K562 (cell line): Measurements from ENCODE around the gene HMCN1. TPM values are rescaled to one million over a fixed set of nuclear protein-coding genes. Genes with fewer than 3 reads are reported as not detected.

Experiments used
- ATAC-seq: fragments of 200-7000 bp; cut with Tn5 transposase; 3 replicates; pipeline ENCODE4 v1.9.1; 2020; ENCODE audit warnings: moderate library complexity
- BruUV-seq: library from RNA; stranded (reverse); fragments of 400-500 nt; replicated peaks from 2 replicates; lab custom pipeline; 2021; lab: Mats Ljungman, UMichigan
- CTCF ChIA-PET: fragments of 300-600 bp; formaldehyde crosslinking; extraction: SDS; loops from one replicate; lab custom pipeline; 2021; ENCODE audit warnings: low intra/inter-chr PET ratio; lab: Yijun Ruan, JAX
- POLR2A ChIA-PET: fragments of 300-600, 350-650 bp; sonication (Branson Sonifier 250); formaldehyde crosslinking; extraction: SDS; loops from one replicate; lab custom pipeline; 2021; ENCODE audit warnings: antibody characterized with exemption, inconsistent platforms; lab: Yijun Ruan, JAX
- DNase-seq, 4 experiments: peaks; one replicate each; pipeline versions ENCODE4 v3.0.0 to v3.0.0-alpha.2; 2011 to 2018; ENCODE audit warnings: low spot score in 3 of 4, mixed read lengths in 3 of 4; ENCODE audit errors: extremely low read depth in 1 of 4
- FAIRE-seq: peaks from 2 replicates; lab custom pipeline; 2011; peaks lifted over from hg19 to GRCh38; lab: Jason Lieb, UNC
- H2AFZ ChIP-seq: 2 replicates; pipeline ENCODE4 v1.6.0; 2011; ENCODE audit warnings: low read depth, low read length, control low read depth, inconsistent platforms
- H3K27ac ChIP-seq: fragments of 200-600 bp; 3 replicates; pipeline ENCODE4 v1.8.0; 2011; ENCODE audit warnings: low read depth, mild to moderate bottlenecking, control low read depth, inconsistent platforms, low read length, moderate library complexity, mixed read lengths; ENCODE audit errors: extremely low read depth
- H3K27me3 ChIP-seq, 2 experiments: fragments of 300-600 bp in 1 of 2; 2 replicates in 1 of 2; 3 replicates in 1 of 2; pipeline versions ENCODE4 v1.6.0 to v1.8.0; 2011; ENCODE audit warnings: inconsistent platforms in 2 of 2, low read length in 2 of 2, mild to moderate bottlenecking in 1 of 2, mixed read lengths in 1 of 2, moderate library complexity in 1 of 2; ENCODE audit not compliant: control insufficient read depth in 2 of 2, insufficient read depth in 2 of 2
- H3K36me3 ChIP-seq: fragments of 300-600 bp; 3 replicates; pipeline ENCODE4 v1.8.0; 2011; ENCODE audit warnings: mild to moderate bottlenecking, low read length, inconsistent platforms; ENCODE audit not compliant: control insufficient read depth, insufficient read depth
- H3K4me1 ChIP-seq, 2 experiments: fragments of 200-600 bp in 1 of 2; replicated peaks in 1 of 2; 2 replicates in 1 of 2; 3 replicates in 1 of 2; pipeline versions ENCODE4 v1.5.1 to v1.8.0; 2011; ENCODE audit warnings: inconsistent platforms in 2 of 2, low read length in 2 of 2, mild to moderate bottlenecking in 1 of 2, mixed read lengths in 1 of 2, moderate library complexity in 1 of 2; ENCODE audit not compliant: control insufficient read depth in 2 of 2, insufficient read depth in 2 of 2
- H3K4me2 ChIP-seq: 2 replicates; pipeline ENCODE4 v1.6.1; 2011; ENCODE audit warnings: low read length, control low read depth, inconsistent platforms, mixed read lengths; ENCODE audit not compliant: insufficient read depth
- H3K4me3 ChIP-seq: fragments of 200-600 bp; sonication (generic), shearing (Covaris generic); 2 replicates; pipeline ENCODE4 v1.5.1; 2016; ENCODE audit warnings: control low read depth, inconsistent platforms
- H3K79me2 ChIP-seq: fragments of 200-600 bp; 3 replicates; pipeline ENCODE4 v1.8.0; 2011; ENCODE audit warnings: low read length, inconsistent platforms; ENCODE audit not compliant: control insufficient read depth, insufficient read depth
- H3K9ac ChIP-seq, 2 experiments: 2 replicates each; pipeline versions ENCODE4 v1.6.0 to v1.6.1; 2011; ENCODE audit warnings: low read depth in 2 of 2, low read length in 2 of 2, control low read depth in 1 of 2, inconsistent platforms in 1 of 2, mild to moderate bottlenecking in 1 of 2, mixed read lengths in 1 of 2; ENCODE audit not compliant: insufficient read depth in 1 of 2
- H3K9me1 ChIP-seq: one replicate; pipeline ENCODE4 v1.6.0; 2011; ENCODE audit warnings: inconsistent platforms, mild to moderate bottlenecking, low read length, moderate library complexity; ENCODE audit not compliant: control insufficient read depth, insufficient read depth
- H3K9me3 ChIP-seq: replicated peaks from 2 replicates; pipeline ENCODE4 v1.5.1; 2011; ENCODE audit warnings: low read depth, low read length, inconsistent platforms; ENCODE audit not compliant: control insufficient read depth, insufficient read depth
- H4K20me1 ChIP-seq: replicated peaks from 2 replicates; pipeline ENCODE4 v1.6.1; 2011; ENCODE audit warnings: low read length, inconsistent platforms, mixed read lengths; ENCODE audit not compliant: control insufficient read depth, insufficient read depth
- CC2D1A ChIP-seq: fragments of 450-650 bp; IDR thresholded peaks from 2 replicates; pipeline ENCODE4 v1.6.1; 2017; ENCODE audit warnings: mild to moderate bottlenecking
- DACH1 ChIP-seq: fragments of 450-650 bp; IDR thresholded peaks from 2 replicates; pipeline ENCODE4 v1.6.1; 2018; ENCODE audit not compliant: partially characterized antibody
- HIVEP1 ChIP-seq: fragments of 250-450 bp; sonication (Bioruptor Pico); IDR thresholded peaks from 2 replicates; pipeline ENCODE4 v1.4.0; 2020; ENCODE audit warnings: mild to moderate bottlenecking
- NFE2L1 ChIP-seq: fragments of 450-650 bp; IDR thresholded peaks from 2 replicates; pipeline ENCODE4 v1.6.1; 2016; ENCODE audit warnings: missing genetic modification characterization, low read depth, mild to moderate bottlenecking, missing compliant biosample characterization, moderate library complexity, borderline replicate concordance
- PHF21A ChIP-seq: fragments of 450-650 bp; IDR thresholded peaks from 2 replicates; pipeline ENCODE4 v1.6.1; 2017; ENCODE audit warnings: low read depth, borderline replicate concordance
- RFX7 ChIP-seq: fragments of 250-450 bp; sonication (Bioruptor Pico); IDR thresholded peaks from 2 replicates; pipeline ENCODE4 v1.5.1; 2021; ENCODE audit warnings: mild to moderate bottlenecking
- TAF15 ChIP-seq: fragments of 200-400 bp; formaldehyde crosslinking; IDR thresholded peaks from 2 replicates; pipeline ENCODE4 v1.6.1; 2017; ENCODE audit warnings: mild to moderate bottlenecking, low read depth, low read length, moderate library complexity
- U2AF1 ChIP-seq: fragments of 200-400 bp; formaldehyde crosslinking; optimal IDR thresholded peaks from 2 replicates; pipeline ENCODE3; 2017; ENCODE audit warnings: mild to moderate bottlenecking, low read depth, low read length, moderate library complexity
- XRCC5 ChIP-seq: fragments of 200-400 bp; formaldehyde crosslinking; IDR thresholded peaks from 2 replicates; pipeline ENCODE4 v1.6.1; 2017; ENCODE audit warnings: low read depth, mild to moderate bottlenecking, low read length
- ZBTB5 ChIP-seq: fragments of 450-650 bp; IDR thresholded peaks from 2 replicates; pipeline ENCODE4 v1.6.1; 2017; ENCODE audit warnings: antibody characterized with exemption
- ZNF354B ChIP-seq: fragments of 250-450 bp; sonication (Bioruptor Pico); IDR thresholded peaks from 2 replicates; pipeline ENCODE4 v1.4.0; 2020
- ZNF668 ChIP-seq: fragments of 250-450 bp; sonication (Bioruptor Pico); IDR thresholded peaks from 2 replicates; pipeline ENCODE4 v1.8.0; 2022; ENCODE audit warnings: mild to moderate bottlenecking, inconsistent platforms
- ZNF707 ChIP-seq: fragments of 250-450 bp; sonication (Bioruptor Pico); conservative IDR thresholded peaks from 2 replicates; pipeline ENCODE4 v1.8.0; 2022; ENCODE audit warnings: inconsistent platforms, mild to moderate bottlenecking, moderate library complexity
- ZSCAN29 ChIP-seq: fragments of 450-650 bp; IDR thresholded peaks from 2 replicates; pipeline ENCODE4 v1.6.1; 2017
- WGBS: fragments of 100-300 bp; shearing (Covaris generic); methylation state at CpG from one replicate; pipeline ENCODE4 v1.1.6; 2016; ENCODE audit warnings: low coverage, mixed read lengths; ENCODE audit not compliant: insufficient coverage; ENCODE audit errors: missing lambda C conversion rate; 5-methylcytosine and 5-hydroxymethylcytosine counted together
- in situ Hi-C: fragments of 300-500 bp; cut with MboI; formaldehyde crosslinking; loops from 4 replicates; pipeline ENCODE4 v1.15.0; 2018; ENCODE audit warnings: inconsistent platforms, mixed read lengths
- intact Hi-C: fragments of 100-400 bp; cut with micrococcal nuclease; formaldehyde crosslinking; loops from 2 replicates; pipeline ENCODE4 v1.14.2; 2022
- polyA plus RNA-seq, 8 experiments: library from polyadenylated mRNA; depleted of rRNA in 4 of 8; stranded (reverse) in 5 of 8; unstranded in 3 of 8; fragments of >200 nt; fragmentation: Nextera tagmentation in 2 of 8; fragmentation: Illumina TruSeq in 1 of 8; extraction: Ambion mirVana in 2 of 8; extraction: Trizol in 1 of 8; gene quantifications; 2 replicates each; pipeline versions ENCODE4 v1.2.1 to v1.2.3, GENCODE V29; 2011 to 2014; ENCODE audit warnings: inconsistent platforms in 1 of 8, missing spikeins in 1 of 8
- total RNA-seq, 7 experiments: library from RNA; depleted of rRNA in 6 of 7; stranded (reverse); fragments of >200 nt in 6 of 7; fragmentation: Illumina TruSeq in 2 of 7; extraction: Trizol in 2 of 7; gene quantifications; 2 replicates each; pipeline versions ENCODE4 v1.2.1 to v1.2.3, GENCODE V29; 2011 to 2021; ENCODE audit warnings: low replicate concordance in 1 of 7

HMCN1 gene
- total and polyA plus RNA-seq, 9 of the 15 experiments (the other 6 are each of a cell fraction or from before 2014, with no cell fraction given) = 0.07 to 0.36 (median 0.21) TPM

- TF ChIP-seq DACH1 = no peak
- TF ChIP-seq ZBTB5 = no peak
These were observed 32.5 kb upstream of the HMCN1 start for GRCh38 chr1:185701650-185702049.

GRCh38 chr1:185704181-185704580 is 30.0 kb upstream of the HMCN1 start:
- 0% methylated on average over 3 of the region's 3 CpGs for WGBS

More at GRCh38 chr1:185701650-185702049, 32.5 kb upstream of the HMCN1 start:
- no peaks in the 10 kb centered on the region for H3K9me1 ChIP-seq
- CTCF ChIA-PET = no interaction called here
- H3K79me2 ChIP-seq = no peaks in the 10 kb centered on the region
- no peak for ATAC-seq
- no peak overlapping the region for H3K27ac ChIP-seq
- H3K9me3 ChIP-seq = no peaks in the 10 kb centered on the region
- WGBS = 0% methylated on average over 2 of the region's 2 CpGs
- POLR2A ChIA-PET = interaction anchor here (1.3 kb wide), 1 partner anchor 32 kb away, joined by 3 read pairs; the partner anchor contains the start of gene HMCN1
- H3K9ac ChIP-seq = no peak overlapping the region
- no peak for DNase-seq
- H3K4me3 ChIP-seq = no peak overlapping the region
- no peak overlapping the region for H3K4me2 ChIP-seq
- no peak for FAIRE-seq
- no peak overlapping the region for H2AFZ ChIP-seq
- intact Hi-C loops (no loop called here), in situ Hi-C loops (no loop called here)
- no peaks in the 10 kb centered on the region for H3K27me3 ChIP-seq
- H4K20me1 ChIP-seq = no peaks in the 10 kb centered on the region
- H3K36me3 ChIP-seq = no peaks in the 10 kb centered on the region
- no TSS peak for BruUV-seq
- no peaks in the 10 kb centered on the region for H3K4me1 ChIP-seq

More at GRCh38 chr1:185704181-185704580, 30.0 kb upstream of the HMCN1 start:
- H3K27ac ChIP-seq = no peak overlapping the region
- intact Hi-C loops (no loop called here), in situ Hi-C loops (no loop called here)
- no peak overlapping the region for H3K4me2 ChIP-seq
- ChIA-PET CTCF (no interaction called here), POLR2A (no interaction called here)
- H3K9me3 ChIP-seq = no peaks in the 10 kb centered on the region
- no peaks in the 10 kb centered on the region for H3K36me3 ChIP-seq
- DNase-seq = no peak
- no peaks in the 10 kb centered on the region for H4K20me1 ChIP-seq
- H3K9ac ChIP-seq = no peak overlapping the region
- no peak for ATAC-seq
- no peak overlapping the region for H3K4me3 ChIP-seq
- H2AFZ ChIP-seq = no peak overlapping the region
- H3K79me2 ChIP-seq = no peaks in the 10 kb centered on the region
- H3K9me1 ChIP-seq = no peaks in the 10 kb centered on the region
- no peaks in the 10 kb centered on the region for H3K27me3 ChIP-seq
- FAIRE-seq = no peak
- TF ChIP-seq U2AF1 = no peak
- TF ChIP-seq TAF15 = no peak
- TF ChIP-seq ZNF668 (CRISPR knock-in tag) = no peak
- no peak for TF ChIP-seq ZSCAN29
- TF ChIP-seq RFX7 (CRISPR knock-in tag) = no peak
- no peak for TF ChIP-seq ZNF354B
- TF ChIP-seq HIVEP1 = no peak
- TF ChIP-seq ZNF707 = no peak
- no peak for TF ChIP-seq NFE2L1 (tag)
- no peak for TF ChIP-seq CC2D1A
- no peak for TF ChIP-seq XRCC5
- TF ChIP-seq PHF21A = no peak
- no TSS peak for BruUV-seq
- no peaks in the 10 kb centered on the region for H3K4me1 ChIP-seq
